Loucy (cell line): ENCODE results near the gene CUX1.

Source experiments
- EZH2phosphoT487 ChIP-seq: fragments of 200-600 bp; IDR thresholded peaks from 2 replicates; pipeline ENCODE4 v1.6.1; 2018; ENCODE audit warnings: antibody characterized with exemption, mild to moderate bottlenecking, moderate library complexity, borderline replicate concordance
- TF ChIP-seq, protein P1 (sequence below): fragments of 200-600 bp; sonication (generic); conservative IDR thresholded peaks from 2 replicates; pipeline ENCODE4 v1.5.1; 2014; ENCODE audit warnings: mild to moderate bottlenecking, antibody characterized with exemption, low read length

DNA sequence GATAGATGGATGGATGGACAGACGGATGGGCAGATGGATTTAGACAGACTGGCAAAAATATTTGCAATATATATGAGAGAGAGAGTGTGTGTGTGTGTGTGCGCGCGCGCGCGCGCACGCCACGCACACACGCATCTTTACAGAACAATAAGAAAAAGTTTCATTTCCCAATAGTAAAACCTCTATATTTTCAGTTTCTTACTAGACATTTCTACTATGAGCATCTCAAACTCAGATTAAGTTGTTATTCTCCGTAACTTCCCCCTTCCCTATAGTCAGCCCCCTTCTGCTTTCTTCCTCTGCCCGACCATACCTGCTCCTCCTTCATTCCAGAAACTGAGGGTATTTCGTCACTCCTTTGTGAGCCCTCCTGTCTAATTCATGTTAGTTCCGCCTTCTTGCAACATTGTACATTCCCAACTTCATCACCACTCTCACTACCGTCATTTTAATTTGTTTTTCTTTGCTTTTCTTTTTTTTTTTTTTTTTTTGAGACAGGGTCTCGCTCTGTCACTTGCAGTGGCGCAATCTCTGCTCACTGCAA, 314.9 kb downstream of the CUX1 start:
- TF ChIP-seq, protein P1, sequence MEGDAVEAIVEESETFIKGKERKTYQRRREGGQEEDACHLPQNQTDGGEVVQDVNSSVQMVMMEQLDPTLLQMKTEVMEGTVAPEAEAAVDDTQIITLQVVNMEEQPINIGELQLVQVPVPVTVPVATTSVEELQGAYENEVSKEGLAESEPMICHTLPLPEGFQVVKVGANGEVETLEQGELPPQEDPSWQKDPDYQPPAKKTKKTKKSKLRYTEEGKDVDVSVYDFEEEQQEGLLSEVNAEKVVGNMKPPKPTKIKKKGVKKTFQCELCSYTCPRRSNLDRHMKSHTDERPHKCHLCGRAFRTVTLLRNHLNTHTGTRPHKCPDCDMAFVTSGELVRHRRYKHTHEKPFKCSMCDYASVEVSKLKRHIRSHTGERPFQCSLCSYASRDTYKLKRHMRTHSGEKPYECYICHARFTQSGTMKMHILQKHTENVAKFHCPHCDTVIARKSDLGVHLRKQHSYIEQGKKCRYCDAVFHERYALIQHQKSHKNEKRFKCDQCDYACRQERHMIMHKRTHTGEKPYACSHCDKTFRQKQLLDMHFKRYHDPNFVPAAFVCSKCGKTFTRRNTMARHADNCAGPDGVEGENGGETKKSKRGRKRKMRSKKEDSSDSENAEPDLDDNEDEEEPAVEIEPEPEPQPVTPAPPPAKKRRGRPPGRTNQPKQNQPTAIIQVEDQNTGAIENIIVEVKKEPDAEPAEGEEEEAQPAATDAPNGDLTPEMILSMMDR = no peak
- TF ChIP-seq EZH2phosphoT487 = no peak
